Nephron (organoid): ENCODE data around the gene CFAP61.

ENCODE experiments used
- H3K27ac Mint-ChIP-seq, 3 experiments: 2 replicates each; pipeline ENCODE4 v1.8.0; 2020; ENCODE audit warnings: mixed read lengths in 3 of 3, mild to moderate bottlenecking in 2 of 3, moderate library complexity in 1 of 3
- H3K27me3 Mint-ChIP-seq: 2 replicates; pipeline ENCODE4 v1.8.0; 2021; ENCODE audit warnings: low read depth, mild to moderate bottlenecking, moderate library complexity, mixed read lengths
- H3K36me3 Mint-ChIP-seq: 2 replicates; pipeline ENCODE4 v1.8.0; 2020; ENCODE audit warnings: low read depth, mixed read lengths
- H3K4me1 Mint-ChIP-seq: 2 replicates; pipeline ENCODE4 v1.8.0; 2020; ENCODE audit warnings: mixed read lengths
- H3K4me3 Mint-ChIP-seq, 3 experiments: 2 replicates each; pipeline ENCODE4 v1.8.0; 2020; ENCODE audit warnings: mild to moderate bottlenecking in 3 of 3, mixed read lengths in 3 of 3, moderate library complexity in 2 of 3
- H3K9me3 Mint-ChIP-seq: 2 replicates; pipeline ENCODE4 v1.8.0; 2020; ENCODE audit warnings: mixed read lengths
- CTCF ChIP-seq, 3 experiments: fragments of 200-600 bp; sonication (generic); IDR thresholded peaks; one replicate each; pipeline ENCODE4 v1.5.0; 2021; ENCODE audit warnings: antibody characterized with exemption in 3 of 3; ENCODE audit not compliant: unreplicated experiment in 3 of 3

CFAP61 gene

GRCh38 chr20:20010639-20011500 is 41.5 kb upstream of the CFAP61 start:
- no peak for TF ChIP-seq CTCF (IDR thresholded peaks at IDR 0.05; ENCODE audit: unreplicated experiment in 3 of 3)
- H3K9me3 Mint-ChIP-seq, result no peaks in the 10 kb centered on the region
- peaks cover 16% of the 10 kb centered on the region for H3K4me1 Mint-ChIP-seq
- no peaks in the 10 kb centered on the region for H3K36me3 Mint-ChIP-seq
- peak overlapping the region; percentile 83 to 87 (median 86) for H3K27ac Mint-ChIP-seq
- peak overlapping the region in 2 of 3 experiments; percentile 45 to 46 for H3K4me3 Mint-ChIP-seq
- no peaks in the 10 kb centered on the region for H3K27me3 Mint-ChIP-seq

GRCh38 chr20:20012541-20012940 is 39.8 kb upstream of the CFAP61 start:
- Mint-ChIP-seq H3K27me3 (peaks cover 4% of the 10 kb centered on the region), H3K4me3 (no peak overlapping the region), H3K36me3 (no peaks in the 10 kb centered on the region), H3K4me1 (peaks cover 21% of the 10 kb centered on the region), H3K27ac (no peak overlapping the region), H3K9me3 (no peaks in the 10 kb centered on the region)
- no peak for TF ChIP-seq CTCF (IDR thresholded peaks at IDR 0.05; ENCODE audit: unreplicated experiment in 3 of 3)

GRCh38 chr20:20014659-20015058 is 37.7 kb upstream of the CFAP61 start:
- no peak overlapping the region for H3K27ac Mint-ChIP-seq
- H3K36me3 Mint-ChIP-seq, result peaks cover 9% of the 10 kb centered on the region
- no peaks in the 10 kb centered on the region for H3K9me3 Mint-ChIP-seq
- H3K4me3 Mint-ChIP-seq, result no peak overlapping the region
- peaks cover 4% of the 10 kb centered on the region for H3K27me3 Mint-ChIP-seq
- no peak for TF ChIP-seq CTCF (IDR thresholded peaks at IDR 0.05; ENCODE audit: unreplicated experiment in 3 of 3)
- H3K4me1 Mint-ChIP-seq, result peaks cover 34% of the 10 kb centered on the region

GRCh38 chr20:20017001-20017843 is 35.1 kb upstream of the CFAP61 start, which contains the start of gene NAA20:
Gene NAA20 (plus strand): TSS chr20:20017362. CDS start chr20:20017397, 35 bp downstream.
- Mint-ChIP-seq H3K4me1 (peaks cover 39% of the 10 kb centered on the region), H3K27ac (peak within 1 kb of the TSS; percentile 89 to 96 (median 91)), H3K4me3 (peak within 1 kb of the TSS; percentile 83 to 91 (median 90)), H3K9me3 (no peaks in the 10 kb centered on the region), H3K36me3 (peaks cover 9% of the 10 kb centered on the region), H3K27me3 (peaks cover 4% of the 10 kb centered on the region)
- peak; percentile 70 to 75 (median 70) for TF ChIP-seq CTCF (IDR thresholded peaks at IDR 0.05; ENCODE audit: unreplicated experiment in 3 of 3)

- Mint-ChIP-seq H3K9me3 (no peaks in the 10 kb centered on the region), H3K36me3 (peaks cover 9% of the 10 kb centered on the region), H3K4me3 (peak overlapping the region; percentile 80 to 91 (median 90)), H3K27ac (peak overlapping the region in 2 of 3 experiments; percentile 71 to 83), H3K4me1 (peaks cover 39% of the 10 kb centered on the region), H3K27me3 (peaks cover 4% of the 10 kb centered on the region)
- no peak for TF ChIP-seq CTCF (IDR thresholded peaks at IDR 0.05; ENCODE audit: unreplicated experiment in 3 of 3)
Observed at GRCh38 chr20:20017844-20018185, 34.5 kb upstream of the CFAP61 start.
